Mucosa of descending colon (tissue), 3 donors: ENCODE measurements around the gene EPGN. TPM values are rescaled to one million over a fixed set of nuclear protein-coding genes. Genes with fewer than 3 reads are reported as not detected.
A peak's percentile ranks its signal among the peaks of the same experiment; 100 is the strongest.

Experiments
- ATAC-seq: fragments of 200-7000 bp; cut with Tn5 transposase; one replicate; pipeline ENCODE4 v1.9.1; 2020; ENCODE audit warnings: mild to moderate bottlenecking, moderate library complexity
- DNase-seq, 3 donors: peaks; one replicate each; pipeline ENCODE4 v3.0.0-alpha.2; 2020
- H3K36me3 ChIP-seq: fragments of 200-600 bp; one replicate; pipeline ENCODE4 v1.8.0; 2021; ENCODE audit warnings: low read depth, mild to moderate bottlenecking
- H3K4me1 ChIP-seq: fragments of 200-600 bp; one replicate; pipeline ENCODE4 v1.8.0; 2021; ENCODE audit warnings: low read depth, mild to moderate bottlenecking
- H3K4me3 ChIP-seq: fragments of 200-600 bp; one replicate; pipeline ENCODE4 v1.8.0; 2021; ENCODE audit warnings: mild to moderate bottlenecking
- H3K9me3 ChIP-seq: fragments of 200-600 bp; one replicate; pipeline ENCODE4 v1.8.0; 2021; ENCODE audit warnings: mild to moderate bottlenecking
- intact Hi-C, 2 donors: fragments of 100-400 bp; cut with DNase I in 1 of 2; cut with micrococcal nuclease in 1 of 2; formaldehyde crosslinking; loops; one replicate each; pipeline versions ENCODE4 v1.11.0 to v1.11.1; 2022; cut with DNase I, micrococcal nuclease
- total RNA-seq, 3 donors: library from RNA; stranded (reverse); fragmentation: NEBNext Ultra II Directional in 2 of 3; extraction: Animal tissue kit (Norgen Biotek cat#: 25700) in 2 of 3; gene quantifications; one replicate each; pipeline versions ENCODE4 v1.2.1 to v1.2.4, GENCODE V29; 2021 to 2023
- TF ChIP-seq, protein P1 (sequence below): fragments of 200-600 bp; IDR thresholded peaks from one replicate; pipeline ENCODE4 v1.8.0; 2022; ENCODE audit warnings: antibody characterized with exemption, mild to moderate bottlenecking
- donor health status: DM: no; HTN: no; CAD: no; lungs with moderate emphysema.
- donor health status: DM: no; HTN: no; CAD: no.
- donor health status: DM: no; HTN: yes; CAD: no.

Gene EPGN
- total RNA-seq, 3 donors from 2014 or later = not detected

- no peaks in the 10 kb centered on the region for H3K36me3 ChIP-seq
- H3K4me1 ChIP-seq = no peaks in the 10 kb centered on the region
- no peak overlapping the region for H3K4me3 ChIP-seq
- TF ChIP-seq, protein P1, sequence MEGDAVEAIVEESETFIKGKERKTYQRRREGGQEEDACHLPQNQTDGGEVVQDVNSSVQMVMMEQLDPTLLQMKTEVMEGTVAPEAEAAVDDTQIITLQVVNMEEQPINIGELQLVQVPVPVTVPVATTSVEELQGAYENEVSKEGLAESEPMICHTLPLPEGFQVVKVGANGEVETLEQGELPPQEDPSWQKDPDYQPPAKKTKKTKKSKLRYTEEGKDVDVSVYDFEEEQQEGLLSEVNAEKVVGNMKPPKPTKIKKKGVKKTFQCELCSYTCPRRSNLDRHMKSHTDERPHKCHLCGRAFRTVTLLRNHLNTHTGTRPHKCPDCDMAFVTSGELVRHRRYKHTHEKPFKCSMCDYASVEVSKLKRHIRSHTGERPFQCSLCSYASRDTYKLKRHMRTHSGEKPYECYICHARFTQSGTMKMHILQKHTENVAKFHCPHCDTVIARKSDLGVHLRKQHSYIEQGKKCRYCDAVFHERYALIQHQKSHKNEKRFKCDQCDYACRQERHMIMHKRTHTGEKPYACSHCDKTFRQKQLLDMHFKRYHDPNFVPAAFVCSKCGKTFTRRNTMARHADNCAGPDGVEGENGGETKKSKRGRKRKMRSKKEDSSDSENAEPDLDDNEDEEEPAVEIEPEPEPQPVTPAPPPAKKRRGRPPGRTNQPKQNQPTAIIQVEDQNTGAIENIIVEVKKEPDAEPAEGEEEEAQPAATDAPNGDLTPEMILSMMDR = peak; percentile 16
- DNase-seq = peak in 1 of 3 donors; percentile 82
- peak; percentile 45 for ATAC-seq
- intact Hi-C loops = loop anchor here in 1 of 2 donors (5.0 kb wide), 1 partner anchor 125 kb away; no protein-coding TSS in a partner anchor
- H3K9me3 ChIP-seq = no peaks in the 10 kb centered on the region
Measured at GRCh38 chr4:74311696-74312313, 3.5 kb downstream of the EPGN start.

- no peaks in the 10 kb centered on the region for H3K9me3 ChIP-seq
- intact Hi-C loops = loop anchor here in 1 of 2 donors (5.0 kb wide), 1 partner anchor 127 kb away; no protein-coding TSS in a partner anchor
- TF ChIP-seq, protein P1 = no peak
- H3K4me3 ChIP-seq = no peak overlapping the region
- ATAC-seq (no peak), DNase-seq (no peak)
- no peaks in the 10 kb centered on the region for H3K36me3 ChIP-seq
- no peaks in the 10 kb centered on the region for H3K4me1 ChIP-seq
Measured at GRCh38 chr4:74314329-74314728, 6.1 kb downstream of the EPGN start.

- intact Hi-C loops = loop anchor here in 1 of 2 donors (5.0 kb wide), 1 partner anchor 128 kb away; no protein-coding TSS in a partner anchor
Measured at GRCh38 chr4:74314944-74315343, 6.7 kb downstream of the EPGN start.

DNA sequence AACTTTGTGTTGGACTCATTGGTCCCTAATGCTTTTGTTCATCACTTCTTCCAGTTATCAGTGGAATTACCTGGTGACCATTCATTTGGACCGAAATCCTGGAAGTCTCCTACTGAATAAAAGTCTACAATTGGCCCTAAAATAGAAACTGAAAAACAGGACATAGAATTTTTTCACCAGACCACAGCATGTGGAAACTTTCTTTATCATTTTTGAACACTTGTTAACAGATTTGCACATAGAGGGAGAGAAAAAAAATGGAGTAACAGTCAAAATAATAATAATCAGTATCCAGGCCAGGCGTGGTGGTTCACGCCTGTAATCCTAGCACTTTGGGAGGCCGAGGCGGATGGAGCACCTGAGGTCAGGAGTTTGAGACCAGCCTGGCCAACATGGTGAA, 7.1 kb downstream of the EPGN start:
- intact Hi-C loops = no loop called here
- DNase-seq = no peak
- Histone ChIP-seq H3K9me3 (no peaks in the 10 kb centered on the region), H3K36me3 (no peaks in the 10 kb centered on the region), H3K4me1 (no peaks in the 10 kb centered on the region), H3K4me3 (no peak overlapping the region)
- no peak for ATAC-seq
- TF ChIP-seq, protein P1 = no peak

More at GRCh38 chr4:74314944-74315343, 6.7 kb downstream of the EPGN start:
- Histone ChIP-seq H3K9me3 (no peaks in the 10 kb centered on the region), H3K4me1 (no peaks in the 10 kb centered on the region), H3K36me3 (no peaks in the 10 kb centered on the region), H3K4me3 (no peak overlapping the region)
- TF ChIP-seq, protein P1 = no peak
- DNase-seq (no peak), ATAC-seq (no peak)

GRCh38 chr4:74316397-74316796, 8.1 kb downstream of the EPGN start:
- DNase-seq (no peak), ATAC-seq (no peak)
- no peak overlapping the region for H3K4me3 ChIP-seq
- intact Hi-C loops = no loop called here
- H3K4me1 ChIP-seq = no peaks in the 10 kb centered on the region
- TF ChIP-seq, protein P1 = no peak
- H3K9me3 ChIP-seq = no peaks in the 10 kb centered on the region
- H3K36me3 ChIP-seq = no peaks in the 10 kb centered on the region
